Right atrium auricular region (tissue), 2 donors: Measurements from ENCODE around the gene C11orf65. TPM values are rescaled to one million over a fixed set of nuclear protein-coding genes. Genes with fewer than 3 reads are reported as not detected.
A peak's percentile ranks its signal among the peaks of the same experiment; 100 is the strongest.

Experiments
- DNase-seq: peaks from one replicate; pipeline ENCODE4 v3.0.0-alpha.2; 2019; ENCODE audit warnings: low spot score
- H3K27ac ChIP-seq, 2 donors: fragments of 200-600 bp; sonication (generic); 1 replicate in 1 of 2; 2 replicates in 1 of 2; pipeline ENCODE4 v1.5.1; 2016 to 2019
- H3K27me3 ChIP-seq, 2 donors: fragments of 200-600 bp; sonication (generic); one replicate each; pipeline versions ENCODE4 v1.5.1 to v1.6.0; 2017 to 2019
- H3K36me3 ChIP-seq: fragments of 200-600 bp; sonication (generic); one replicate; pipeline ENCODE4 v1.5.1; 2016
- H3K4me1 ChIP-seq, 2 donors: fragments of 200-600 bp; sonication (generic); one replicate each; pipeline versions ENCODE4 v1.5.1 to v1.6.0; 2017 to 2019
- H3K4me3 ChIP-seq, 2 donors: fragments of 200-600 bp; sonication (generic); 1 replicate in 1 of 2; 2 replicates in 1 of 2; pipeline ENCODE4 v1.5.1; 2017 to 2019; ENCODE audit warnings: mild to moderate bottlenecking in 1 of 2, moderate library complexity in 1 of 2
- H3K9me3 ChIP-seq, 2 donors: fragments of 200-600 bp; sonication (generic); one replicate each; pipeline ENCODE4 v1.5.1; 2019
- total RNA-seq, 2 donors: library from RNA; depleted of rRNA; stranded (reverse); fragments of >200 nt; gene quantifications; one replicate each; pipeline ENCODE4 v1.1.0, GENCODE V29; 2016
- TF ChIP-seq, protein P1 (sequence below), 2 donors: fragments of 200-600 bp; sonication (generic); IDR thresholded peaks; one replicate each; pipeline ENCODE4 v1.5.1; 2019; ENCODE audit warnings: antibody characterized with exemption in 2 of 2

Gene C11orf65, protein sequence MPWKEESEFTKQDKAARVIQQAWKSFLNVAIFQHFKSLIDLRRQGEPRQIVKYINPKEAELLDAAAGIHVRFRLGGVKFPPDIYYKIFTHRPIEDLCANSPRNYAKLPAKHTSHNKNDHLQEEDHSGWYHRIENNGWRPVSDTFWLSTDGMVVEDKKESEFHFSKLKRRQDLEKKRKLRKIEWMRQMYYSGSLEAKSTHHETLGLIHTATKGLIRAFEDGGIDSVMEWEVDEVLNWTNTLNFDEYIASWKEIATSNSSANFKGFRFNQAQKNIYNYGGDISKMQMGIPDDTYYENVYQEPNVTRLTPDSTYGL
- total RNA-seq, result 1 to 10 TPM in 1 of 2 donors, under 1 TPM in 1; 0.28 to 2.7 TPM

GRCh38 chr11:108467091-108467823 lies at the start of gene C11orf65:
Gene C11orf65 (minus strand): TSS chr11:108467529. CDS start chr11:108461559, 5,970 bp downstream.
- Histone ChIP-seq H3K27me3 (no peaks in the 10 kb centered on the region), H3K9me3 (no peaks in the 10 kb centered on the region), H3K36me3 (no peaks in the 10 kb centered on the region), H3K4me1 (peaks cover 0 to 6% of the 10 kb centered on the region in 2 donors), H3K4me3 (peak within 1 kb of the TSS; percentile 55 to 61), H3K27ac (peak within 1 kb of the TSS; percentile 94 to 97)
- TF ChIP-seq, protein P1, sequence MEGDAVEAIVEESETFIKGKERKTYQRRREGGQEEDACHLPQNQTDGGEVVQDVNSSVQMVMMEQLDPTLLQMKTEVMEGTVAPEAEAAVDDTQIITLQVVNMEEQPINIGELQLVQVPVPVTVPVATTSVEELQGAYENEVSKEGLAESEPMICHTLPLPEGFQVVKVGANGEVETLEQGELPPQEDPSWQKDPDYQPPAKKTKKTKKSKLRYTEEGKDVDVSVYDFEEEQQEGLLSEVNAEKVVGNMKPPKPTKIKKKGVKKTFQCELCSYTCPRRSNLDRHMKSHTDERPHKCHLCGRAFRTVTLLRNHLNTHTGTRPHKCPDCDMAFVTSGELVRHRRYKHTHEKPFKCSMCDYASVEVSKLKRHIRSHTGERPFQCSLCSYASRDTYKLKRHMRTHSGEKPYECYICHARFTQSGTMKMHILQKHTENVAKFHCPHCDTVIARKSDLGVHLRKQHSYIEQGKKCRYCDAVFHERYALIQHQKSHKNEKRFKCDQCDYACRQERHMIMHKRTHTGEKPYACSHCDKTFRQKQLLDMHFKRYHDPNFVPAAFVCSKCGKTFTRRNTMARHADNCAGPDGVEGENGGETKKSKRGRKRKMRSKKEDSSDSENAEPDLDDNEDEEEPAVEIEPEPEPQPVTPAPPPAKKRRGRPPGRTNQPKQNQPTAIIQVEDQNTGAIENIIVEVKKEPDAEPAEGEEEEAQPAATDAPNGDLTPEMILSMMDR (IDR thresholded peaks at IDR 0.05), result no peak
- DNase-seq, result peak; percentile 98

DNA sequence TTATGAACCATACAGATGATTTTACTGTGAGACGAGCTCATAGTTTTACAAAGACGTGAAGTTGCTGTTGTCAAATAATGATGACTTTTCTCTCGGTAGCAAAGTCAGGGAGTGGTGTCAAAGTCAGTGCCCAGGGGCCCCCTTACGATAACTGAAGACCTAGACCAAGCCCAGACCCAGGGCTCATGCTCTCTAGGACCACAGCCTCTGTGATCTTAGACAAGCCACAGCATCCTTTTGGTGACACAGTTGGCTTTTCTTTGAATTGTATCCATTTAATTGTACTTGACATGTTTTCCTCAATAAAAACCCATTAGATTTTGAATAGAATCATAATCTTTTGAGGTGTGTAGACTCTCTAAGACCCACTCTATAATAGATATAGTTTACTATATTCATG lies 48.8 kb upstream of the C11orf65 start:
- H3K4me3 ChIP-seq, result no peak overlapping the region
- no peaks in the 10 kb centered on the region for H3K4me1 ChIP-seq
- H3K27me3 ChIP-seq, result no peaks in the 10 kb centered on the region
- DNase-seq, result no peak
- H3K9me3 ChIP-seq, result no peaks in the 10 kb centered on the region
- H3K27ac ChIP-seq, result no peak overlapping the region
- TF ChIP-seq, protein P1 (IDR thresholded peaks at IDR 0.05), result no peak
- H3K36me3 ChIP-seq, result no peaks in the 10 kb centered on the region

DNA sequence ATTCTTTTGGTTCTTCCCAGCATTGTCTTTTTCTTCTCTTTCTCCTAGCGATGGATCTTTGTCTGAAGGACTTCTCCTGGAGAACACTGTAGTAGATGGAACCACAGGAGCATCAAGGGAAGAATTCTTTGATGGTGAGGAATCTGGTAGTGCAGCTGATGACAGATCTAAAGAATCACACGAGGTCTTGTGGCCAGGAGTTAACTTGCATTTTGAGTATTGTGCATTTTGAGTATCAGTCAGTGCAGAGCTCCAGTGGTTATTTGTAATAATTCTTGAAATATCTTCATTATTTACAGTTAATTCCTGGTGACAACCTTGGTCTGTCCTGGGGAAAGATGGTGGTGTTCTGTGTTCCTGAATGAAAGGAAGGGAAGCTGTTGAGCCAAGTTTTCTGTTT lies 45.4 kb upstream of the C11orf65 start:
- TF ChIP-seq, protein P1 (IDR thresholded peaks at IDR 0.05), result no peak
- no peaks in the 10 kb centered on the region for H3K9me3 ChIP-seq
- no peaks in the 10 kb centered on the region for H3K4me1 ChIP-seq
- no peak overlapping the region for H3K4me3 ChIP-seq
- no peak overlapping the region for H3K27ac ChIP-seq
- H3K36me3 ChIP-seq, result no peaks in the 10 kb centered on the region
- no peak for DNase-seq
- no peaks in the 10 kb centered on the region for H3K27me3 ChIP-seq

DNA sequence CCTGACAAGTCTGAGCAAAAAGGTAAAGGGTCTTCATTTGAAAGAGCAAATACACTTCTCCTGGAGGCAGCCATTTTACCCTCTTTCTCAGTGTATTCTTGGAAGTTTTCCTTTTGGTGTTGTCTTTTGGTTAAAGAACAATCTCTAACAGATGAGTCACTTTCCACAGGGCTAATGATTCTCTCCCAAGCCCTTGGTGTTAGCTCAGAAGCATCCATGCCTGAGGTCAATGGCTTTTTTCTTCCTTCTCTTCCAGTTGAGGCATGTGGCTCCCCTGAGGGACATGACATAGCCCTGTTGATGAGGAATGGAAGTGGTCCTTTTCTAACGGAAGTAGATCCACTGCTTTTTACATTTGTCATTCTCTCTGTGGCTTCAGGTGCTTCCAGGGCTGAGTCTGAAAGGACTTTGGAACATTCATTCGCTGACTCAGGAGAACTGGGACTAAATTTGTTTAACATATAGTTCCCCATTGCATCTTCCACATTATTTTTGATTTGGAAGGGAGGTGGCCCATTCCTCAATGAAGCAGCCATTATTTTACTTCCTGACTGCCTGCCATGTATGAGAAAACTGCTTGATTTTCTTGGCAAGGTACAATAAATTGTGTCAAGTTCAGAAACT lies 44.6 kb upstream of the C11orf65 start:
- H3K4me1 ChIP-seq, result no peaks in the 10 kb centered on the region
- H3K4me3 ChIP-seq, result no peak overlapping the region
- no peak for DNase-seq
- H3K27ac ChIP-seq, result no peak overlapping the region
- TF ChIP-seq, protein P1 (IDR thresholded peaks at IDR 0.05), result no peak
- no peaks in the 10 kb centered on the region for H3K9me3 ChIP-seq
- no peaks in the 10 kb centered on the region for H3K36me3 ChIP-seq
- no peaks in the 10 kb centered on the region for H3K27me3 ChIP-seq

DNA sequence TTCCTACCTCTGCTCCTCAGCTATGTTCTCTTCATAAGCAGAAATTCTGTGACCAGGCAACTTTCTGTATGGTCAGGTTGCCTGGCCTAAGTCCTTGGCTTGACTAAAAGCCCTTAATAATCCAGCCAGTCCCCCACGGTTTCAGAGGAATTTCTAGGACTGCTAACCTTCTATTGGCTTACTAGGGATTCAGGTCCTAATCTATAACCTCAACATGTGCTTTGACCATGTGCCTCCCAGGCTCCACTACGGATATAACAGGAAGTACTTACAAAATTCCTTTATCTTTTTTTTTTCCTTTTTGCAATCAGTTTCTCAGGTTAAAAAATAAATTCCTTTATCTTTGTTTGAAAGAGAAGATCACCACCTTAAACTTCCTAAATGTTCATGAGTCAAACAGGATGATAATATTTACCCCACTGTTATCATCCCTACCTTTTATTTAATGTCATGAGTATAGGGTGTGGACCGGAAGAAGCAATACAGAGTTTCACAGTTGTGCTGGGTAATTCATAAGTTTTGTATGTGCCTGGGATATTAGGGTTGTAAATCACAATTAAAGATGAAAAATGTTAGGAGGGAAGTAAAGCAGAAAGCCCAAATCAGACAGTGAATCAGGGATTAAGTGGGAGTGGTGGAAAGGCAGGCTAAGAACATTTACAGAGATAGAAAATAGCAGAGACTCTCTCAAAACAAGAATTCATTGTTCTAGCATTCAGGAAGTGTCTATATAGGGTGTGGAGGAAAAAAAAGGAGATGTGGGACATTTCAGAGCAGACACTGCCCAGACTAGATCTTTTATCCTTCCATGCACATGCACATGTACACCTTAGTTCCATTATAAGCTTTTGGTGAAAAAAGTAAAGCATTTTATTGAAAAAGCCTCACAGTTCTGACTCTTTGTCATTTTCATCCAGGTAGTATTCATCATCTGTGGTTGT lies 41.6 kb upstream of the C11orf65 start:
- Histone ChIP-seq H3K4me1 (no peaks in the 10 kb centered on the region), H3K9me3 (no peaks in the 10 kb centered on the region), H3K27ac (no peak overlapping the region), H3K36me3 (no peaks in the 10 kb centered on the region), H3K27me3 (no peaks in the 10 kb centered on the region), H3K4me3 (no peak overlapping the region)
- DNase-seq, result no peak
- TF ChIP-seq, protein P1 (IDR thresholded peaks at IDR 0.05), result no peak
